GM12878 (cell line): ENCODE data around the gene ITGB8. TPM values are rescaled to one million over a fixed set of nuclear protein-coding genes. Genes with fewer than 3 reads are reported as not detected.

Source experiments
- ATAC-seq: fragments of 200-7000 bp; cut with Tn5 transposase; 3 replicates; pipeline ENCODE4 v1.9.1; 2020; ENCODE audit warnings: mild to moderate bottlenecking, moderate library complexity
- BruUV-seq: library from RNA; stranded (reverse); fragments of 400-500 nt; replicated peaks from 2 replicates; lab custom pipeline; 2021; lab: Mats Ljungman, UMichigan
- CTCF ChIA-PET: fragments of 300-600 bp; sonication (Branson Sonifier 250); formaldehyde crosslinking; extraction: SDS; loops from one replicate; lab custom pipeline; 2021; ENCODE audit warnings: inconsistent platforms; lab: Yijun Ruan, JAX
- POLR2A ChIA-PET: fragments of 350-600 bp; formaldehyde crosslinking; extraction: SDS; loops from one replicate; lab custom pipeline; 2021; ENCODE audit warnings: inconsistent platforms; lab: Charles Lee
- RAD21 ChIA-PET: fragments of 300-600 bp; sonication (Branson Sonifier 250); formaldehyde crosslinking; loops from one replicate; lab custom pipeline; 2023; ENCODE audit warnings: antibody characterized with exemption; ENCODE audit not compliant: unreplicated experiment; lab: Charles Lee
- SMC1A ChIA-PET: fragments of 300-600 bp; sonication (Branson Sonifier 250); formaldehyde crosslinking; loops from one replicate; lab custom pipeline; 2023; ENCODE audit not compliant: unreplicated experiment, uncharacterized antibody; lab: Charles Lee
- DNase-seq: peaks from one replicate; pipeline ENCODE4 v3.0.0-alpha.2; 2011; ENCODE audit warnings: low read depth, low spot score
- FAIRE-seq: peaks from 3 replicates; lab custom pipeline; 2011; peaks lifted over from hg19 to GRCh38; lab: Jason Lieb, UNC
- H2AFZ ChIP-seq: 2 replicates; pipeline ENCODE4 v1.6.0; 2011; ENCODE audit warnings: low read depth, low read length, control low read depth; ENCODE audit not compliant: control insufficient read depth
- H3K27ac ChIP-seq: 2 replicates; pipeline ENCODE4 v1.5.1; 2011; ENCODE audit warnings: control low read depth; ENCODE audit not compliant: control insufficient read depth, insufficient read depth
- H3K27me3 ChIP-seq, 2 experiments: replicated peaks in 1 of 2; 2 replicates each; pipeline versions ENCODE4 v1.6.0 to v1.6.1; 2011; ENCODE audit warnings: low read length in 1 of 2; ENCODE audit not compliant: control insufficient read depth in 2 of 2, insufficient read depth in 2 of 2
- H3K36me3 ChIP-seq, 2 experiments: 2 replicates each; pipeline ENCODE4 v1.5.1; 2011; ENCODE audit warnings: low read length in 1 of 2; ENCODE audit not compliant: control insufficient read depth in 2 of 2, insufficient read depth in 2 of 2
- H3K4me1 ChIP-seq: 2 replicates; pipeline ENCODE4 v1.6.1; 2011; ENCODE audit warnings: mild to moderate bottlenecking, low read length, moderate library complexity, mixed read lengths; ENCODE audit not compliant: control insufficient read depth, insufficient read depth
- H3K4me2 ChIP-seq: 2 replicates; pipeline ENCODE4 v1.6.0; 2011; ENCODE audit warnings: control low read depth; ENCODE audit not compliant: control insufficient read depth, insufficient read depth
- H3K4me3 ChIP-seq: fragments of 200-600 bp; sonication (generic); 2 replicates; pipeline ENCODE4 v1.5.1; 2016
- H3K79me2 ChIP-seq: 2 replicates; pipeline ENCODE4 v1.6.0; 2011; ENCODE audit warnings: low read length; ENCODE audit not compliant: control insufficient read depth, insufficient read depth
- H3K9ac ChIP-seq: 2 replicates; pipeline ENCODE4 v1.8.0; 2011; ENCODE audit warnings: low read length, control low read depth, mixed read lengths; ENCODE audit not compliant: control insufficient read depth, insufficient read depth
- H3K9me3 ChIP-seq: replicated peaks from 3 replicates; pipeline ENCODE4 v1.5.1; 2011; ENCODE audit warnings: mild to moderate bottlenecking, low read length; ENCODE audit not compliant: control insufficient read depth, insufficient read depth
- H4K20me1 ChIP-seq: 2 replicates; pipeline ENCODE4 v1.6.0; 2011; ENCODE audit not compliant: control insufficient read depth, insufficient read depth
- BMI1 ChIP-seq: fragments of 450-650 bp; IDR thresholded peaks from 2 replicates; pipeline ENCODE4 v1.6.1; 2016; ENCODE audit warnings: mild to moderate bottlenecking, moderate library complexity, borderline replicate concordance
- ETV6 ChIP-seq, 2 experiments: fragments of 450-650 bp in 1 of 2; IDR thresholded peaks in 1 of 2; conservative IDR thresholded peaks in 1 of 2; 2 replicates each; pipeline ENCODE4 v1.6.1; 2014; ENCODE audit warnings: antibody characterized with exemption in 1 of 2, borderline replicate concordance in 1 of 2, low read depth in 1 of 2, mild to moderate bottlenecking in 1 of 2, moderate library complexity in 1 of 2
- GATAD2B ChIP-seq: fragments of 450-650 bp; conservative IDR thresholded peaks from 2 replicates; pipeline ENCODE4 v1.6.1; 2017; ENCODE audit warnings: low read depth, mild to moderate bottlenecking, moderate library complexity
- MEF2B ChIP-seq: fragments of 450-650 bp; IDR thresholded peaks from 2 replicates; pipeline ENCODE4 v1.6.1; 2018; ENCODE audit warnings: mild to moderate bottlenecking, moderate library complexity; ENCODE audit not compliant: partially characterized antibody, poor library complexity, severe bottlenecking
- PML ChIP-seq: IDR thresholded peaks from 2 replicates; pipeline ENCODE4 v1.6.1; 2012; ENCODE audit warnings: low read length, inconsistent platforms
- SMC3 ChIP-seq: IDR thresholded peaks from 2 replicates; pipeline ENCODE4 v1.6.1; 2011; ENCODE audit warnings: low read length, improper control_type of control experiment, borderline replicate concordance
- SUPT20H ChIP-seq: IDR thresholded peaks from 2 replicates; pipeline ENCODE4 v1.6.1; 2011; ENCODE audit warnings: low read depth, mild to moderate bottlenecking, low read length, moderate library complexity, borderline replicate concordance; ENCODE audit not compliant: control insufficient read depth
- USF1 ChIP-seq: IDR thresholded peaks from 2 replicates; pipeline ENCODE4 v1.6.1; 2011; ENCODE audit warnings: borderline replicate concordance, low read depth, mild to moderate bottlenecking, moderate library complexity, mixed read lengths, low read length; ENCODE audit not compliant: insufficient read depth; ENCODE audit errors: extremely low read length
- ZNF207 ChIP-seq: fragments of 450-650 bp; IDR thresholded peaks from 2 replicates; pipeline ENCODE4 v1.6.1; 2014; ENCODE audit warnings: antibody characterized with exemption, mild to moderate bottlenecking, borderline replicate concordance
- WGBS: methylation state at CpG from one replicate; pipeline ENCODE4 v1.1.6; 2016; ENCODE audit warnings: low lambda C conversion rate; ENCODE audit not compliant: insufficient replicate concordance, insufficient coverage; ENCODE audit errors: missing lambda C conversion rate; 5-methylcytosine and 5-hydroxymethylcytosine counted together
- in situ Hi-C: fragments of 300-500 bp; cut with MboI; formaldehyde crosslinking; loops from 9 replicates; pipeline ENCODE4 v1.14.3; 2018; ENCODE audit warnings: mixed read lengths
- intact Hi-C: fragments of 100-400 bp; cut with micrococcal nuclease; formaldehyde crosslinking; loops from one replicate; pipeline ENCODE4 v1.14.2; 2022; ENCODE audit not compliant: unreplicated experiment
- polyA plus RNA-seq, 11 experiments: library from polyadenylated mRNA; depleted of rRNA in 4 of 11; unstranded in 6 of 11; stranded (reverse) in 5 of 11; fragments of >200 nt; fragmentation: Nextera tagmentation in 4 of 11; fragmentation: Illumina TruSeq in 1 of 11; extraction: Ambion mirVana in 4 of 11; extraction: Trizol in 1 of 11; gene quantifications; 1 replicate in 1 of 11; 2 replicates in 10 of 11; pipeline versions ENCODE4 v1.2.1 to v1.2.3, GENCODE V29; 2011 to 2016; ENCODE audit warnings: inconsistent platforms in 2 of 11, missing spikeins in 2 of 11, low read depth in 1 of 11
- total RNA-seq, 4 experiments: library from RNA; depleted of rRNA in 3 of 4; stranded (reverse); fragments of >200 nt in 3 of 4; fragmentation: Illumina TruSeq in 1 of 4; extraction: Trizol in 1 of 4; gene quantifications; 2 replicates each; pipeline versions ENCODE4 v1.2.1 to v1.2.3, GENCODE V29; 2013 to 2021
- TF ChIP-seq, protein P1 (sequence below): fragments of 450-650 bp; formaldehyde crosslinking; IDR thresholded peaks from 2 replicates; pipeline ENCODE4 v1.5.0; 2022; ENCODE audit warnings: mild to moderate bottlenecking, missing genetic modification characterization
- TF ChIP-seq, protein P2 (sequence below): IDR thresholded peaks from 2 replicates; pipeline ENCODE4 v1.6.1; 2011; ENCODE audit warnings: low read depth, mild to moderate bottlenecking, low read length, moderate library complexity, borderline replicate concordance; ENCODE audit errors: extremely low read depth
- TF ChIP-seq, protein P3 (sequence below): fragments of 450-650 bp; IDR thresholded peaks from 2 replicates; pipeline ENCODE4 v1.6.1; 2016; ENCODE audit warnings: mild to moderate bottlenecking, moderate library complexity, borderline replicate concordance

The ITGB8 gene
- total and polyA plus RNA-seq, 10 of the 15 experiments (the other 5 are each of a cell fraction or from before 2014, with no cell fraction given): 0.37 to 26.2 (median 1.5) TPM

DNA sequence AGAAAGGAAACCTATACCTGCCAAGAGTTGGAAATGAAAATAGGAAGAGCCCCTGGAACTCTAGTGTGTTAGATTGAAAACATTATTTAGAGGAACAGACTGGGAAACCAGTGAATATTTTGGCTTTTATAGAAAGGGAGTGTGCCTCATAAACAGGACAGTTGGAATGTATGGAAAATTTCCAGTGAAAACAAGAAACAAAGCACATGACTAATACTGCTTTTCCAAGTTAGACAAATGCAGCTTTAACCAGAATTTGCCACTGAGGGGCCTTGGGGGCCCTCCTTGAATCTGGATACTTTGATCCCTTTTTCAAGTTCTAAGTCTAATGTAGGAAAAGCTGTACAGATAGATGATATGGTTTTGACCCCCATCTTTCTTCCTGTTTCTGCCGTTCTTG is 21.2 kb downstream of the ITGB8 start:
- Histone ChIP-seq H3K9ac (no peak overlapping the region), H3K27ac (no peak overlapping the region), H3K27me3 (no peaks in the 10 kb centered on the region), H2AFZ (no peak overlapping the region), H3K36me3 (no peaks in the 10 kb centered on the region), H3K79me2 (no peaks in the 10 kb centered on the region)
- SMC1A ChIA-PET: interaction anchor here (1.0 to 1.5 kb wide), 2 partner anchors 14 to 21 kb away, joined by 3 read pairs; no protein-coding TSS in a partner anchor
- ATAC-seq: no peak
- no peak for FAIRE-seq
- 44% methylated on average over 1 of the region's 1 CpG for WGBS
- in situ Hi-C loops: no loop called here
- DNase-seq: no peak
- CTCF ChIA-PET: interaction anchor here (1.4 kb wide), 1 partner anchor 18 kb away, joined by 3 read pairs; no protein-coding TSS in a partner anchor
- no peak for TF ChIP-seq SMC3
- no peak for TF ChIP-seq PML
- TF ChIP-seq, protein P1, sequence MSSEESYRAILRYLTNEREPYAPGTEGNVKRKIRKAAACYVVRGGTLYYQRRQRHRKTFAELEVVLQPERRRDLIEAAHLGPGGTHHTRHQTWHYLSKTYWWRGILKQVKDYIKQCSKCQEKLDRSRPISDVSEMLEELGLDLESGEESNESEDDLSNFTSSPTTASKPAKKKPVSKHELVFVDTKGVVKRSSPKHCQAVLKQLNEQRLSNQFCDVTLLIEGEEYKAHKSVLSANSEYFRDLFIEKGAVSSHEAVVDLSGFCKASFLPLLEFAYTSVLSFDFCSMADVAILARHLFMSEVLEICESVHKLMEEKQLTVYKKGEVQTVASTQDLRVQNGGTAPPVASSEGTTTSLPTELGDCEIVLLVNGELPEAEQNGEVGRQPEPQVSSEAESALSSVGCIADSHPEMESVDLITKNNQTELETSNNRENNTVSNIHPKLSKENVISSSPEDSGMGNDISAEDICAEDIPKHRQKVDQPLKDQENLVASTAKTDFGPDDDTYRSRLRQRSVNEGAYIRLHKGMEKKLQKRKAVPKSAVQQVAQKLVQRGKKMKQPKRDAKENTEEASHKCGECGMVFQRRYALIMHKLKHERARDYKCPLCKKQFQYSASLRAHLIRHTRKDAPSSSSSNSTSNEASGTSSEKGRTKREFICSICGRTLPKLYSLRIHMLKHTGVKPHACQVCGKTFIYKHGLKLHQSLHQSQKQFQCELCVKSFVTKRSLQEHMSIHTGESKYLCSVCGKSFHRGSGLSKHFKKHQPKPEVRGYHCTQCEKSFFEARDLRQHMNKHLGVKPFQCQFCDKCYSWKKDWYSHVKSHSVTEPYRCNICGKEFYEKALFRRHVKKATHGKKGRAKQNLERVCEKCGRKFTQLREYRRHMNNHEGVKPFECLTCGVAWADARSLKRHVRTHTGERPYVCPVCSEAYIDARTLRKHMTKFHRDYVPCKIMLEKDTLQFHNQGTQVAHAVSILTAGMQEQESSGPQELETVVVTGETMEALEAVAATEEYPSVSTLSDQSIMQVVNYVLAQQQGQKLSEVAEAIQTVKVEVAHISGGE: no peak
- no peak for TF ChIP-seq USF1
- no peak for TF ChIP-seq ETV6 (conservative IDR thresholded peaks at IDR 0.05 in 1 of 2, IDR thresholded peaks at IDR 0.05 in 1 of 2; ENCODE audit: borderline replicate concordance in 1 of 2, low read depth in 1 of 2)
- TF ChIP-seq, protein P2, sequence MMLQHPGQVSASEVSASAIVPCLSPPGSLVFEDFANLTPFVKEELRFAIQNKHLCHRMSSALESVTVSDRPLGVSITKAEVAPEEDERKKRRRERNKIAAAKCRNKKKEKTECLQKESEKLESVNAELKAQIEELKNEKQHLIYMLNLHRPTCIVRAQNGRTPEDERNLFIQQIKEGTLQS: no peak
- TF ChIP-seq, protein P3, sequence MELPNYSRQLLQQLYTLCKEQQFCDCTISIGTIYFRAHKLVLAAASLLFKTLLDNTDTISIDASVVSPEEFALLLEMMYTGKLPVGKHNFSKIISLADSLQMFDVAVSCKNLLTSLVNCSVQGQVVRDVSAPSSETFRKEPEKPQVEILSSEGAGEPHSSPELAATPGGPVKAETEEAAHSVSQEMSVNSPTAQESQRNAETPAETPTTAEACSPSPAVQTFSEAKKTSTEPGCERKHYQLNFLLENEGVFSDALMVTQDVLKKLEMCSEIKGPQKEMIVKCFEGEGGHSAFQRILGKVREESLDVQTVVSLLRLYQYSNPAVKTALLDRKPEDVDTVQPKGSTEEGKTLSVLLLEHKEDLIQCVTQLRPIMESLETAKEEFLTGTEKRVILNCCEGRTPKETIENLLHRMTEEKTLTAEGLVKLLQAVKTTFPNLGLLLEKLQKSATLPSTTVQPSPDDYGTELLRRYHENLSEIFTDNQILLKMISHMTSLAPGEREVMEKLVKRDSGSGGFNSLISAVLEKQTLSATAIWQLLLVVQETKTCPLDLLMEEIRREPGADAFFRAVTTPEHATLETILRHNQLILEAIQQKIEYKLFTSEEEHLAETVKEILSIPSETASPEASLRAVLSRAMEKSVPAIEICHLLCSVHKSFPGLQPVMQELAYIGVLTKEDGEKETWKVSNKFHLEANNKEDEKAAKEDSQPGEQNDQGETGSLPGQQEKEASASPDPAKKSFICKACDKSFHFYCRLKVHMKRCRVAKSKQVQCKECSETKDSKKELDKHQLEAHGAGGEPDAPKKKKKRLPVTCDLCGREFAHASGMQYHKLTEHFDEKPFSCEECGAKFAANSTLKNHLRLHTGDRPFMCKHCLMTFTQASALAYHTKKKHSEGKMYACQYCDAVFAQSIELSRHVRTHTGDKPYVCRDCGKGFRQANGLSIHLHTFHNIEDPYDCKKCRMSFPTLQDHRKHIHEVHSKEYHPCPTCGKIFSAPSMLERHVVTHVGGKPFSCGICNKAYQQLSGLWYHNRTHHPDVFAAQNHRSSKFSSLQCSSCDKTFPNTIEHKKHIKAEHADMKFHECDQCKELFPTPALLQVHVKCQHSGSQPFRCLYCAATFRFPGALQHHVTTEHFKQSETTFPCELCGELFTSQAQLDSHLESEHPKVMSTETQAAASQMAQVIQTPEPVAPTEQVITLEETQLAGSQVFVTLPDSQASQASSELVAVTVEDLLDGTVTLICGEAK: no peak
- TF ChIP-seq BMI1: no peak
- no peak for TF ChIP-seq GATAD2B
- no peak for TF ChIP-seq MEF2B
- no peak for TF ChIP-seq SUPT20H
- TF ChIP-seq ZNF207: no peak
- TF ChIP-seq, all 136 proteins: peak for 0
- Histone ChIP-seq H4K20me1 (no peaks in the 10 kb centered on the region), H3K4me1 (no peaks in the 10 kb centered on the region), H3K4me2 (no peak overlapping the region), H3K4me3 (no peak overlapping the region), H3K9me3 (no peaks in the 10 kb centered on the region)
- POLR2A ChIA-PET: interaction anchor here (1.6 kb wide), 1 partner anchor 22 kb away, joined by 4 read pairs; no protein-coding TSS in a partner anchor
- BruUV-seq: no TSS peak
- intact Hi-C loops: no loop called here
- RAD21 ChIA-PET: interaction anchor here (1.1 kb wide), 1 partner anchor 15 kb away, joined by 3 read pairs; no protein-coding TSS in a partner anchor
